Fibroblast of skin of abdomen (primary cell): ENCODE data around the gene IGFALS. TPM values are rescaled to one million over a fixed set of nuclear protein-coding genes. Genes with fewer than 3 reads are reported as not detected.
A peak's percentile ranks its signal among the peaks of the same experiment; 100 is the strongest.

Experiments
- DNase-seq: peaks from one replicate; pipeline ENCODE4 v3.0.0-alpha.2; 2013
- polyA plus RNA-seq, 2 experiments: library from polyadenylated mRNA; unstranded; fragments of 120-200 nt; gene quantifications; one replicate each; pipeline ENCODE4 v1.2.1, GENCODE V29; 2013; ENCODE audit not compliant: insufficient read length in 2 of 2

IGFALS gene
- not detected for polyA plus RNA-seq (2013, experiment 1 of 2; ENCODE audit: insufficient read length)
- not detected for polyA plus RNA-seq (2013, experiment 2 of 2; ENCODE audit: insufficient read length)

- no peak for DNase-seq
Measured at GRCh38 chr16:1793578-1794220, at the start of gene IGFALS. Gene IGFALS, minus strand, starts transcription at chr16:1793705. Its CDS starts 53 bp downstream, at chr16:1793652.

GRCh38 chr16:1839554-1839953 lies 46.0 kb upstream of the IGFALS start:
- peak; percentile 92 for DNase-seq

- no peak for DNase-seq
Measured at GRCh38 chr16:1834096-1834495, 40.6 kb upstream of the IGFALS start.

- no peak for DNase-seq
Measured at GRCh38 chr16:1832838-1833454, 39.4 kb upstream of the IGFALS start.

GRCh38 chr16:1831186-1832075 lies 37.9 kb upstream of the IGFALS start:
- DNase-seq: no peak

- DNase-seq: no peak
Measured at GRCh38 chr16:1830213-1830612, 36.7 kb upstream of the IGFALS start.

- no peak for DNase-seq
Measured at GRCh38 chr16:1828645-1829410, 35.3 kb upstream of the IGFALS start.

- peak; percentile 92 for DNase-seq
Measured at GRCh38 chr16:1826691-1827573, 33.4 kb upstream of the IGFALS start, which contains the start of the genes FAHD1 and HAGH. Gene FAHD1, plus strand, starts transcription at chr16:1827206. Its CDS starts 33 bp downstream, at chr16:1827239. Gene HAGH, minus strand, starts transcription at chr16:1826825. Its CDS starts 38 bp downstream, at chr16:1826787.

GRCh38 chr16:1825864-1826690 lies 32.6 kb upstream of the IGFALS start:
- no peak for DNase-seq

- DNase-seq: no peak
Measured at GRCh38 chr16:1825381-1825863, 31.9 kb upstream of the IGFALS start.

GRCh38 chr16:1823821-1824220 lies 30.3 kb upstream of the IGFALS start:
- DNase-seq: peak; percentile 11

GRCh38 chr16:1822801-1823200 lies 29.3 kb upstream of the IGFALS start:
- no peak for DNase-seq

GRCh38 chr16:1821861-1822611 lies 28.5 kb upstream of the IGFALS start:
- no peak for DNase-seq

GRCh38 chr16:1820946-1821290 lies 27.4 kb upstream of the IGFALS start:
- no peak for DNase-seq

- DNase-seq: no peak
Measured at GRCh38 chr16:1820096-1820945, 26.8 kb upstream of the IGFALS start.

- no peak for DNase-seq
Measured at GRCh38 chr16:1819611-1820010, 26.1 kb upstream of the IGFALS start.

- DNase-seq: no peak
Measured at GRCh38 chr16:1818873-1819525, 25.5 kb upstream of the IGFALS start.
